WTC11 (cell line): ENCODE data around the gene CALML4. TPM values are rescaled to one million over a fixed set of nuclear protein-coding genes. Genes with fewer than 3 reads are reported as not detected.

Experiments
- ATAC-seq: fragments of 200-7000 bp; cut with Tn5 transposase; 2 replicates; pipeline ENCODE4 v1.10.0; 2021; ENCODE audit warnings: mild to moderate bottlenecking, moderate library complexity
- CTCF ChIA-PET: fragments of 300-600 bp; sonication (Branson Sonifier 250); formaldehyde crosslinking; loops from one replicate; lab custom pipeline; 2021; ENCODE audit warnings: antibody characterized with exemption; lab: Charles Lee
- POLR2A ChIA-PET: fragments of 350-600 bp; sonication (Branson Sonifier 250); formaldehyde crosslinking; loops from one replicate; lab custom pipeline; 2021; ENCODE audit warnings: antibody characterized with exemption; lab: Charles Lee
- DNase-seq: peaks from one replicate; pipeline ENCODE4 v3.0.0; 2021; ENCODE audit warnings: low spot score
- H3K27ac Mint-ChIP-seq: 2 replicates; pipeline ENCODE4 v1.8.0; 2021; ENCODE audit warnings: mixed read lengths
- H3K27me3 Mint-ChIP-seq: 2 replicates; pipeline ENCODE4 v1.8.0; 2021; ENCODE audit warnings: low read depth, mild to moderate bottlenecking, moderate library complexity, mixed read lengths
- H3K36me3 Mint-ChIP-seq: 2 replicates; pipeline ENCODE4 v1.8.0; 2021; ENCODE audit warnings: mixed read lengths
- H3K4me1 Mint-ChIP-seq: 2 replicates; pipeline ENCODE4 v1.8.0; 2022; ENCODE audit warnings: mixed read lengths
- H3K4me3 Mint-ChIP-seq: 2 replicates; pipeline ENCODE4 v1.8.0; 2021; ENCODE audit warnings: mild to moderate bottlenecking, moderate library complexity, mixed read lengths
- H3K9me3 Mint-ChIP-seq: 2 replicates; pipeline ENCODE4 v1.8.0; 2021; ENCODE audit warnings: mixed read lengths
- ARID4B ChIP-seq: sonication (generic); formaldehyde crosslinking; IDR thresholded peaks from 2 replicates; pipeline ENCODE4 v1.8.0; 2023; ENCODE audit warnings: missing genetic modification reagents, mild to moderate bottlenecking, borderline replicate concordance
- E2F1 ChIP-seq: sonication (generic); formaldehyde crosslinking; IDR thresholded peaks from 2 replicates; pipeline ENCODE4 v1.8.0; 2022; ENCODE audit warnings: mild to moderate bottlenecking, missing genetic modification reagents
- EMX1 ChIP-seq: fragments of 250-450 bp; sonication (Bioruptor Pico); IDR thresholded peaks from 2 replicates; pipeline ENCODE4 v1.8.0; 2021; ENCODE audit warnings: mild to moderate bottlenecking
- ERG ChIP-seq: fragments of 250-450 bp; sonication (Bioruptor Pico); IDR thresholded peaks from 2 replicates; pipeline ENCODE4 v1.8.0; 2021; ENCODE audit warnings: mild to moderate bottlenecking
- FOXP4 ChIP-seq: sonication (generic); formaldehyde crosslinking; IDR thresholded peaks from 2 replicates; pipeline ENCODE4 v1.8.0; 2022; ENCODE audit warnings: mild to moderate bottlenecking, missing genetic modification reagents
- GTF2I ChIP-seq: fragments of 250-450 bp; sonication (Bioruptor Pico); conservative IDR thresholded peaks from 2 replicates; pipeline ENCODE4 v1.4.0; 2021; ENCODE audit warnings: mild to moderate bottlenecking
- IRF1 ChIP-seq: sonication (generic); formaldehyde crosslinking; IDR thresholded peaks from 2 replicates; pipeline ENCODE4 v1.8.0; 2023; ENCODE audit warnings: missing genetic modification reagents
- MAX ChIP-seq: sonication (generic); formaldehyde crosslinking; IDR thresholded peaks from 2 replicates; pipeline ENCODE4 v1.8.0; 2022; ENCODE audit warnings: mild to moderate bottlenecking, missing genetic modification reagents
- OVOL2 ChIP-seq: fragments of 250-450 bp; sonication (Bioruptor Pico); IDR thresholded peaks from 2 replicates; pipeline ENCODE4 v1.9.0; 2021; ENCODE audit warnings: mild to moderate bottlenecking, borderline replicate concordance
- PRDM15 ChIP-seq: sonication (generic); formaldehyde crosslinking; IDR thresholded peaks from 2 replicates; pipeline ENCODE4 v1.8.0; 2022; ENCODE audit warnings: missing genetic modification reagents
- SMAD3 ChIP-seq: sonication (generic); formaldehyde crosslinking; IDR thresholded peaks from 2 replicates; pipeline ENCODE4 v1.8.0; 2022; ENCODE audit warnings: missing genetic modification reagents, mild to moderate bottlenecking, borderline replicate concordance
- SOX15 ChIP-seq: fragments of 250-450 bp; sonication (Bioruptor Pico); IDR thresholded peaks from 2 replicates; pipeline ENCODE4 v1.9.0; 2021; ENCODE audit warnings: mild to moderate bottlenecking
- USF1 ChIP-seq: sonication (generic); formaldehyde crosslinking; IDR thresholded peaks from 2 replicates; pipeline ENCODE4 v1.8.0; 2022; ENCODE audit warnings: mild to moderate bottlenecking, missing genetic modification reagents
- ZNF121 ChIP-seq: sonication (generic); formaldehyde crosslinking; IDR thresholded peaks from 2 replicates; pipeline ENCODE4 v1.8.0; 2023; ENCODE audit warnings: missing genetic modification reagents
- ZNF232 ChIP-seq: sonication (generic); formaldehyde crosslinking; IDR thresholded peaks from 2 replicates; pipeline ENCODE4 v1.8.0; 2022; ENCODE audit warnings: mild to moderate bottlenecking, missing genetic modification reagents
- ZNF281 ChIP-seq: sonication (generic); formaldehyde crosslinking; IDR thresholded peaks from 2 replicates; pipeline ENCODE4 v1.8.0; 2023; ENCODE audit warnings: mild to moderate bottlenecking, missing genetic modification reagents
- total RNA-seq: library from RNA; stranded (reverse); gene quantifications from 3 replicates; pipeline ENCODE4 v1.2.3, GENCODE V29; 2021

CALML4 gene
- total RNA-seq, 1 experiment from 2014 or later, result 9.8 TPM

GRCh38 chr15:68158046-68158628 is 47.0 kb downstream of the CALML4 start (continued):
- TF ChIP-seq PRDM15 (no peak), SMAD3 (no peak), FOXP4 (CRISPR knock-in tag) (no peak), SOX15 (CRISPR knock-in tag) (no peak), USF1 (CRISPR knock-in tag) (no peak), EMX1 (CRISPR knock-in tag) (no peak), ZNF232 (CRISPR knock-in tag) (no peak), IRF1 (CRISPR knock-in tag) (no peak)
- TF ChIP-seq, all 79 proteins: peak for 0

- DNase-seq, result no peak
- Mint-ChIP-seq H3K9me3 (peaks cover 16% of the 10 kb centered on the region), H3K27ac (no peak overlapping the region), H3K36me3 (peaks cover 21% of the 10 kb centered on the region), H3K4me1 (no peaks in the 10 kb centered on the region), H3K4me3 (no peak overlapping the region), H3K27me3 (no peaks in the 10 kb centered on the region)
- ChIA-PET POLR2A (no interaction called here), CTCF (interaction anchor here (1.3 to 1.4 kb wide), 2 partner anchors 92 to 294 kb away, joined by 3 to 9 read pairs; no protein-coding TSS in a partner anchor)
- no peak for TF ChIP-seq OVOL2 (CRISPR knock-in tag)
- no peak for TF ChIP-seq USF1 (CRISPR knock-in tag)
- no peak for TF ChIP-seq E2F1 (CRISPR knock-in tag)
- TF ChIP-seq ERG, result no peak
- TF ChIP-seq ZNF121 (CRISPR knock-in tag), result no peak
- TF ChIP-seq GTF2I (CRISPR knock-in tag), result no peak
- TF ChIP-seq ARID4B (CRISPR knock-in tag), result no peak
- TF ChIP-seq MAX, result no peak
- no peak for TF ChIP-seq ZNF281
- no peak for TF ChIP-seq EMX1 (CRISPR knock-in tag)
- ATAC-seq, result no peak
Measured at GRCh38 chr15:68157074-68157473, 48.1 kb downstream of the CALML4 start.
